K562 (cell line): ENCODE results near the gene EML5.

Experiments
- CEBPB ChIP-seq: fragments of 450-650 bp; IDR thresholded peaks from 2 replicates; pipeline ENCODE4 v1.6.1; 2016; ENCODE audit warnings: missing genetic modification characterization, missing compliant biosample characterization
- HMG20B ChIP-seq: fragments of 250-450 bp; sonication (Bioruptor Pico); IDR thresholded peaks from 2 replicates; pipeline ENCODE4 v1.5.0; 2021; ENCODE audit warnings: mild to moderate bottlenecking
- JUNB ChIP-seq: fragments of 450-650 bp; formaldehyde crosslinking; conservative IDR thresholded peaks from 2 replicates; pipeline ENCODE4 v1.4.0; 2020; ENCODE audit warnings: mild to moderate bottlenecking
- NCOA2 ChIP-seq, 2 experiments: fragments of 450-650 bp; IDR thresholded peaks; 2 replicates each; pipeline ENCODE4 v1.6.1; 2018; ENCODE audit warnings: mild to moderate bottlenecking in 2 of 2, moderate library complexity in 1 of 2; ENCODE audit not compliant: partially characterized antibody in 2 of 2
- PHF21A ChIP-seq: fragments of 450-650 bp; IDR thresholded peaks from 2 replicates; pipeline ENCODE4 v1.6.1; 2017; ENCODE audit warnings: low read depth, borderline replicate concordance
- RFX5 ChIP-seq: IDR thresholded peaks from 2 replicates; pipeline ENCODE4 v1.6.1; 2011; ENCODE audit warnings: low read depth, mild to moderate bottlenecking, improper control_type of control experiment, low read length
- TF ChIP-seq, protein P1 (sequence below), 3 experiments: IDR thresholded peaks in 2 of 3; conservative IDR thresholded peaks in 1 of 3; 2 replicates each; pipeline ENCODE4 v1.5.1; 2011 to 2012; ENCODE audit warnings: low read length in 3 of 3, mild to moderate bottlenecking in 3 of 3, control low read depth in 2 of 3, improper control_type of control experiment in 1 of 3, inconsistent platforms in 1 of 3, low read depth in 1 of 3, mixed read lengths in 1 of 3, moderate library complexity in 1 of 3; ENCODE audit not compliant: insufficient read depth in 2 of 3

DNA sequence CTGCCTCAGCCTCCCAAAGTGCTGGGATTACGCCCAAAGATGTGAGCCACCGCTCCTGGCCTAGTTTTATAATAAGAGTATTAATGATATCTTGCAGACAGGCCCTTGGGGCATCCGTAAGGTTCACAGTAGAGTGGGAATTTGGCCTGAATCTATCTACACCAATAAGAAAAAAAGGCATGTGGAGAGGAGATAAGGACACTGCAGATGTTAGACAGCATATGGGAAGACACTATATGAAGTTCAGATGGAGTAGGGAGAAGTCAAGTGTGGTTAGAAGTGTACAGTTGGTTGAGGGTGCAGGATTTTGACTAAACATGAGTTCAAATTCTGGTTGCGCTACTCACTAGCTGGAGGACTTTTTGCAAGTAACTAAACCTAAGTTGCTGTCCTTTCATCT lies 23.2 kb upstream of the EML5 start:
- TF ChIP-seq NCOA2 (IDR thresholded peaks at IDR 0.05; ENCODE audit: partially characterized antibody in 2 of 2) = no peak
- TF ChIP-seq, protein P1, sequence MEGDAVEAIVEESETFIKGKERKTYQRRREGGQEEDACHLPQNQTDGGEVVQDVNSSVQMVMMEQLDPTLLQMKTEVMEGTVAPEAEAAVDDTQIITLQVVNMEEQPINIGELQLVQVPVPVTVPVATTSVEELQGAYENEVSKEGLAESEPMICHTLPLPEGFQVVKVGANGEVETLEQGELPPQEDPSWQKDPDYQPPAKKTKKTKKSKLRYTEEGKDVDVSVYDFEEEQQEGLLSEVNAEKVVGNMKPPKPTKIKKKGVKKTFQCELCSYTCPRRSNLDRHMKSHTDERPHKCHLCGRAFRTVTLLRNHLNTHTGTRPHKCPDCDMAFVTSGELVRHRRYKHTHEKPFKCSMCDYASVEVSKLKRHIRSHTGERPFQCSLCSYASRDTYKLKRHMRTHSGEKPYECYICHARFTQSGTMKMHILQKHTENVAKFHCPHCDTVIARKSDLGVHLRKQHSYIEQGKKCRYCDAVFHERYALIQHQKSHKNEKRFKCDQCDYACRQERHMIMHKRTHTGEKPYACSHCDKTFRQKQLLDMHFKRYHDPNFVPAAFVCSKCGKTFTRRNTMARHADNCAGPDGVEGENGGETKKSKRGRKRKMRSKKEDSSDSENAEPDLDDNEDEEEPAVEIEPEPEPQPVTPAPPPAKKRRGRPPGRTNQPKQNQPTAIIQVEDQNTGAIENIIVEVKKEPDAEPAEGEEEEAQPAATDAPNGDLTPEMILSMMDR (IDR thresholded peaks at IDR 0.05 in 2 of 3, conservative IDR thresholded peaks at IDR 0.05 in 1 of 3; ENCODE audit: insufficient read depth in 2 of 3, low read depth in 1 of 3, low read length in 3 of 3) = no peak
- no peak for TF ChIP-seq CEBPB (tag)
- no peak for TF ChIP-seq HMG20B
- TF ChIP-seq RFX5 = no peak
- no peak for TF ChIP-seq JUNB (CRISPR knock-in tag)
- TF ChIP-seq PHF21A = no peak
